GM13977 (cell line): Measurements from ENCODE around the gene SPTBN5.
A peak's percentile ranks its signal among the peaks of the same experiment; 100 is the strongest.

Experiments
- DNase-seq: peaks from one replicate; pipeline ENCODE4 v3.0.0; 2012; ENCODE audit warnings: low spot score
- CTCF ChIP-seq: IDR thresholded peaks from 2 replicates; pipeline ENCODE4 v1.5.1; 2012; ENCODE audit warnings: mild to moderate bottlenecking, control low read depth; ENCODE audit not compliant: insufficient read depth; ENCODE audit errors: extremely low read depth, missing control alignments
- in situ Hi-C: fragments of 300-500 bp; cut with MboI; formaldehyde crosslinking; loops from one replicate; pipeline ENCODE4 v1.12.0; 2022; ENCODE audit warnings: low sequenced_read_pairs, low pct_unique_long_range_greater_than_20kb, mixed read lengths, inconsistent platforms; ENCODE audit not compliant: unreplicated experiment

SPTBN5 gene

DNA sequence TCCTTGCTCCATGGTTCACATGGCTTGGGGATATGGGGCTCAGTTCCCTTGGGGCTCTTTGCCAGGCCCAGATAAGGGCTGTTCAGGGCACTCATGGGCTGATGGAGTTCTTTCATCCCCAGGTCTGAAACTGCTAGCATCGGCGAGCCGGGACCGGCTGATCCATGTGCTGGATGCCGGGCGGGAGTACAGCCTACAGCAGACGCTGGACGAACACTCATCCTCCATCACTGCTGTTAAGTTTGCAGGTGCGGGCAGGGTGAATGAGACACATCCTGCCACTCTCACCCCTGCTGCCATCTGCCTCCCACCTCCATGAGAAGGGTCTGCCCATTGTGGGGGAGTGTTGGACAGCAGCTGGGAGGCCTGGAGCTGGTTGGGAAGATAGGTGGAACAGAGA lies 77.1 kb downstream of the SPTBN5 start:
- in situ Hi-C loops = no loop called here
- no peak for DNase-seq
- no peak for TF ChIP-seq CTCF

DNA sequence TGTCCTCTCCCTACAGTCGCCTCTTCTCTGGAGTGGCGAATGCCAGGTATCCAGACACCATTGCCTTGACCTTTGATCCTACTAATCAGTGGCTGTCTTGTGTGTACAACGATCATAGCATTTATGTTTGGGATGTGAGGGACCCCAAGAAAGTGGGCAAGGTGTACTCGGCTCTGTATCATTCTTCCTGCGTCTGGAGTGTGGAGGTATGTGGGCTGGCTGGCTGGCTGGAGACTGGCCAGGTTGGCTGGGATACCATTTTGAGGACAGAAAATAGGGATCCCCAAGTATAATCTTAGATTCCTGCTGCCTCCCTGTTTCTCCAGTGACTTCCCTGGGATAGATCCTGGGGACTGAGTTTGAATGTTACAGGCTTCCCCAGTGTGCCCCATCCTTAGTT lies 79.3 kb downstream of the SPTBN5 start:
- no peak for TF ChIP-seq CTCF
- no peak for DNase-seq
- in situ Hi-C loops = no loop called here

DNA sequence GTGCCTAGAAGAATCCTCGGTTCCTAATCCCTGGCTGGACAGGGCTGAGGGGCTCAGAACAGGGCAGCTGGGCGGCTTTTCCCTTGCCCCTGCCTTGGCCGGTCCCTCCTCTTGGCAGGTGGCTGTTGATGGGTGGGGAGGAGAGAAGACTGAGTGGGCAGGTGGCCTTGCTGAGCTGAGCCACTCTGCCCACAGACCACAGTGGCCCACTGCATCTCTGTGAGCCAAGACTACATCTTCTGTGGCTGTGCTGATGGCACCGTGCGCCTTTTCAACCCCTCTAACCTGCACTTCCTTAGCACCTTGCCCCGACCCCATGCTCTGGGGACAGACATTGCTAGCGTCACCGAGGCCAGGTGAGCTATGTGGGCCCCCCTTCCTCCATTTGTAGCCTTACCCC lies 80.4 kb downstream of the SPTBN5 start:
- DNase-seq = no peak
- TF ChIP-seq CTCF = no peak
- in situ Hi-C loops = no loop called here

GRCh38 chr15:41812820-41813375 lies 81.0 kb downstream of the SPTBN5 start:
- no peak for TF ChIP-seq CTCF
- DNase-seq = no peak
- in situ Hi-C loops = no loop called here

DNA sequence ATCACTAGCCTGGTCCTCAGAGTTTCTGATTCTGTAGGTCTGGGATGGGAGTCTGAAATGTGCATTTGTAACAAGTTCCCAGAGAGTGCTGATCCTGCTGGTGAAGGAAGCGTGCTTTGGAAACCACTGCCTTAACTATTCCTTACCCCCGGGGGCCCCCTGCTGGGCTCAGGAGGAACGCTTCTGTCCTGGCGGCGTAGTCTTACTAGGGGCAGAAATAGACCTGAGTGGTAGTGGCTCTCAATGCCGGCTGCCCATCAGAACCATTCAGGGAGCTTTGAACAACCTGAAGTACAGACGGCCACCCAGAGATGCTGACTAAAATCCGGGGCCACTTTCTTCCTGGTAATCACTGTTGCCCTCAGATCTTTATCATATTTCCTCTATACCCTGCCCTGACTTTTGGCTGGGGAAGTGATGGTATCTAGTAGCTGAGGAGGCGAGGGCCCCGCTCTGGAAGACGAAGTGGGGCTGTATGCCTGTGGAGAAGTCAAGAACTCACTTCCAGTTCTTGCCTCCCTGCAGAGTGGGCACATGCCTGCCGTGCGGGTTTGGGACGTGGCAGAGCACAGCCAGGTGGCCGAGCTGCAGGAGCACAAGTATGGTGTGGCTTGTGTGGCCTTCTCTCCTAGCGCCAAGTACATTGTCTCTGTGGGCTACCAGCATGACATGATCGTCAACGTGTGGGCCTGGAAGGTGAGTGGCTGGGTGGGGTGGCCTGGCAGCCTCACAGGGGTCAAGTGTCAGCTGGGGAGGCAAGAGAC lies 82.2 kb downstream of the SPTBN5 start:
- in situ Hi-C loops = no loop called here

More for the DNA sequence above, 82.2 kb downstream of the SPTBN5 start:
- DNase-seq = peak; percentile 82
- TF ChIP-seq CTCF = peak; percentile 86
